Cardiac muscle cell (in vitro differentiated cells and primary cell): ENCODE measurements around the gene LAIR1. TPM values are rescaled to one million over a fixed set of nuclear protein-coding genes. Genes with fewer than 3 reads are reported as not detected.

Experiments
- DNase-seq, 2 donors: peaks; one replicate each; pipeline versions ENCODE4 v3.0.0 to v3.0.0-alpha.2; 2010 to 2017; ENCODE audit warnings: low read depth in 1 of 2, low spot score in 1 of 2
- H3K27ac ChIP-seq: fragments of 200-600 bp; sonication (generic); 2 replicates; pipeline ENCODE4 v1.5.1; 2016
- H3K27me3 ChIP-seq: fragments of 200-600 bp; sonication (generic); 2 replicates; pipeline ENCODE4 v1.6.0; 2016; ENCODE audit warnings: control low read depth
- H3K36me3 ChIP-seq: fragments of 200-600 bp; sonication (generic); 2 replicates; pipeline ENCODE4 v1.5.1; 2016; ENCODE audit warnings: control low read depth
- H3K4me1 ChIP-seq: fragments of 200-600 bp; sonication (generic); 2 replicates; pipeline ENCODE4 v1.8.1; 2017; ENCODE audit warnings: low read depth, mild to moderate bottlenecking, mixed run types
- H3K4me3 ChIP-seq: fragments of 200-600 bp; sonication (generic); 2 replicates; pipeline ENCODE4 v1.5.1; 2016; ENCODE audit warnings: mild to moderate bottlenecking
- H3K9me3 ChIP-seq: fragments of 200-600 bp; sonication (generic); 2 replicates; pipeline ENCODE4 v1.5.1; 2017; ENCODE audit warnings: low read depth, mild to moderate bottlenecking, control low read depth
- CTCF ChIP-seq: IDR thresholded peaks from 2 replicates; pipeline ENCODE4 v1.5.1; 2012; ENCODE audit warnings: low read depth, mild to moderate bottlenecking, low read length
- polyA plus RNA-seq: library from polyadenylated mRNA; unstranded; fragments of >200 nt; fragmentation: Nextera tagmentation; extraction: Ambion mirVana; gene quantifications from 2 replicates; pipeline ENCODE4 v1.2.1, GENCODE V29; 2016
- total RNA-seq: library from RNA; depleted of rRNA; stranded (reverse); fragments of >200 nt; gene quantifications from 2 replicates; pipeline ENCODE4 v1.2.3, GENCODE V29; 2016

The LAIR1 gene
- total and polyA plus RNA-seq, 2 experiments from 2014 or later = not detected

GRCh38 chr19:54319892-54320670, 44.6 kb downstream of the LAIR1 start:
- H3K4me1 ChIP-seq = no peaks in the 10 kb centered on the region
- no peaks in the 10 kb centered on the region for H3K27me3 ChIP-seq
- H3K4me3 ChIP-seq = no peak overlapping the region
- no peaks in the 10 kb centered on the region for H3K36me3 ChIP-seq
- no peak for DNase-seq
- TF ChIP-seq CTCF = no peak
- H3K9me3 ChIP-seq = no peaks in the 10 kb centered on the region
- no peak overlapping the region for H3K27ac ChIP-seq

- Histone ChIP-seq H3K4me3 (no peak overlapping the region), H3K27me3 (no peaks in the 10 kb centered on the region), H3K36me3 (no peaks in the 10 kb centered on the region), H3K4me1 (no peaks in the 10 kb centered on the region), H3K27ac (no peak overlapping the region), H3K9me3 (no peaks in the 10 kb centered on the region)
- no peak for DNase-seq
- TF ChIP-seq CTCF = no peak
Measured at GRCh38 chr19:54319049-54319448, 45.7 kb downstream of the LAIR1 start.

- Histone ChIP-seq H3K27ac (no peak overlapping the region), H3K9me3 (no peaks in the 10 kb centered on the region), H3K36me3 (no peaks in the 10 kb centered on the region), H3K4me1 (no peaks in the 10 kb centered on the region), H3K4me3 (no peak overlapping the region), H3K27me3 (no peaks in the 10 kb centered on the region)
- no peak for DNase-seq
- no peak for TF ChIP-seq CTCF
Measured at GRCh38 chr19:54317965-54318240, 46.8 kb downstream of the LAIR1 start.

GRCh38 chr19:54317108-54317964, 47.4 kb downstream of the LAIR1 start:
- H3K36me3 ChIP-seq = no peaks in the 10 kb centered on the region
- no peak for TF ChIP-seq CTCF
- no peaks in the 10 kb centered on the region for H3K9me3 ChIP-seq
- no peaks in the 10 kb centered on the region for H3K27me3 ChIP-seq
- DNase-seq = no peak
- H3K27ac ChIP-seq = no peak overlapping the region
- no peak overlapping the region for H3K4me3 ChIP-seq
- no peaks in the 10 kb centered on the region for H3K4me1 ChIP-seq

GRCh38 chr19:54316746-54317107, 48.0 kb downstream of the LAIR1 start:
- DNase-seq = no peak
- no peak overlapping the region for H3K27ac ChIP-seq
- TF ChIP-seq CTCF = no peak
- H3K4me1 ChIP-seq = no peaks in the 10 kb centered on the region
- H3K9me3 ChIP-seq = no peaks in the 10 kb centered on the region
- no peaks in the 10 kb centered on the region for H3K27me3 ChIP-seq
- H3K4me3 ChIP-seq = no peak overlapping the region
- H3K36me3 ChIP-seq = no peaks in the 10 kb centered on the region
